SK-N-SH (cell line): Measurements from ENCODE around the gene SMAP1. TPM values are rescaled to one million over a fixed set of nuclear protein-coding genes. Genes with fewer than 3 reads are reported as not detected.
A peak's percentile ranks its signal among the peaks of the same experiment; 100 is the strongest.

ENCODE experiments used
- CTCF ChIA-PET: fragments of 300-600, 350-600 bp; formaldehyde crosslinking; extraction: SDS; loops from one replicate; lab custom pipeline; 2021; lab: Yijun Ruan, JAX
- POLR2A ChIA-PET: fragments of 350-600 bp; sonication (Branson Sonifier 250); formaldehyde crosslinking; extraction: SDS; loops from one replicate; lab custom pipeline; 2020; ENCODE audit warnings: antibody characterized with exemption, inconsistent platforms; lab: Yijun Ruan, JAX
- DNase-seq: peaks from one replicate; pipeline ENCODE4 v3.0.0; 2012
- H2AFZ ChIP-seq: fragments of 200-600 bp; sonication (generic); 2 replicates; pipeline ENCODE4 v1.8.1; 2016; ENCODE audit warnings: antibody characterized with exemption, mild to moderate bottlenecking, low read depth
- H3F3A ChIP-seq: fragments of 200-600 bp; sonication (generic); replicated peaks from 2 replicates; pipeline ENCODE3; 2016; ENCODE audit warnings: antibody characterized with exemption, mild to moderate bottlenecking; ENCODE audit not compliant: insufficient read depth
- H3K27ac ChIP-seq, 2 experiments: fragments of 200-500 bp in 1 of 2; fragments of 200-600 bp in 1 of 2; sonication (Bioruptor generic) in 1 of 2; sonication (generic), shearing (Covaris generic) in 1 of 2; 2 replicates each; pipeline versions ENCODE4 v1.5.1 to v1.6.1; 2014 to 2016; ENCODE audit warnings: low read depth in 2 of 2, inconsistent platforms in 1 of 2, low read length in 1 of 2, mild to moderate bottlenecking in 1 of 2, mixed read lengths in 1 of 2
- H3K27me3 ChIP-seq: fragments of 200-600 bp; sonication (generic), shearing (Covaris generic); 2 replicates; pipeline ENCODE4 v1.6.1; 2016; ENCODE audit warnings: mixed run types; ENCODE audit not compliant: insufficient read depth
- H3K36me3 ChIP-seq, 2 experiments: fragments of 200-500 bp in 1 of 2; fragments of 200-600 bp in 1 of 2; sonication (Bioruptor generic) in 1 of 2; sonication (generic) in 1 of 2; replicated peaks in 1 of 2; 2 replicates each; pipeline versions ENCODE3 to v1.5.1; 2014 to 2016; ENCODE audit warnings: low read length in 1 of 2, mild to moderate bottlenecking in 1 of 2; ENCODE audit not compliant: insufficient read depth in 2 of 2, control insufficient read depth in 1 of 2
- H3K4me1 ChIP-seq, 2 experiments: fragments of 200-500 bp in 1 of 2; fragments of 200-600 bp in 1 of 2; sonication (Bioruptor generic) in 1 of 2; sonication (generic), shearing (Covaris generic) in 1 of 2; 2 replicates each; pipeline versions ENCODE4 v1.5.1 to v1.6.1; 2014 to 2016; ENCODE audit warnings: low read depth in 1 of 2, low read length in 1 of 2, mixed run types in 1 of 2; ENCODE audit not compliant: insufficient read depth in 2 of 2, control insufficient read depth in 1 of 2
- H3K4me2 ChIP-seq: fragments of 200-600 bp; sonication (generic), shearing (Covaris generic); 2 replicates; pipeline ENCODE4 v1.6.1; 2017; ENCODE audit warnings: mixed run types
- H3K4me3 ChIP-seq, 2 experiments: fragments of 200-500 bp in 1 of 2; fragments of 200-600 bp in 1 of 2; sonication (Bioruptor generic) in 1 of 2; sonication (generic), shearing (Covaris generic) in 1 of 2; 2 replicates each; pipeline versions ENCODE4 v1.5.1 to v1.8.1; 2014 to 2016; ENCODE audit warnings: low read depth in 2 of 2, inconsistent platforms in 1 of 2, low read length in 1 of 2, mild to moderate bottlenecking in 1 of 2, mixed read lengths in 1 of 2, moderate library complexity in 1 of 2
- H3K79me2 ChIP-seq: fragments of 200-600 bp; sonication (generic); 2 replicates; pipeline ENCODE4 v1.8.1; 2017; ENCODE audit warnings: mild to moderate bottlenecking; ENCODE audit not compliant: insufficient read depth
- H3K9ac ChIP-seq: fragments of 200-600 bp; sonication (generic); 2 replicates; pipeline ENCODE4 v1.6.1; 2017; ENCODE audit warnings: mixed run types
- H3K9me2 ChIP-seq: fragments of 200-600 bp; sonication (generic); 2 replicates; pipeline ENCODE4 v1.6.1; 2017; ENCODE audit warnings: mixed run types
- H3K9me3 ChIP-seq: fragments of 200-600 bp; sonication (generic); 2 replicates; pipeline ENCODE4 v1.6.1; 2017; ENCODE audit warnings: mixed run types, mild to moderate bottlenecking, moderate library complexity
- H4K20me1 ChIP-seq: fragments of 200-600 bp; sonication (generic); 2 replicates; pipeline ENCODE4 v1.6.1; 2017; ENCODE audit warnings: mild to moderate bottlenecking, mixed run types; ENCODE audit not compliant: insufficient read depth
- CHD2 ChIP-seq: fragments of 150-350 bp; IDR thresholded peaks from 2 replicates; pipeline ENCODE4 v1.6.1; 2018; ENCODE audit warnings: low read length; ENCODE audit not compliant: partially characterized antibody
- ELF1 ChIP-seq: IDR thresholded peaks from 2 replicates; pipeline ENCODE4 v1.4.0; 2012
- EP300 ChIP-seq, 2 experiments: IDR thresholded peaks; 2 replicates each; pipeline versions ENCODE4 v1.4.0 to v1.6.1; 2012; ENCODE audit warnings: borderline replicate concordance in 1 of 2, low read depth in 1 of 2, low read length in 1 of 2
- FOXJ3 ChIP-seq: sonication (generic); formaldehyde crosslinking; IDR thresholded peaks from 2 replicates; pipeline ENCODE4 v1.5.1; 2020; ENCODE audit warnings: mild to moderate bottlenecking, missing genetic modification reagents
- FOXM1 ChIP-seq: IDR thresholded peaks from 2 replicates; pipeline ENCODE4 v1.4.0; 2012; ENCODE audit warnings: low read depth, mild to moderate bottlenecking
- GABPA ChIP-seq: IDR thresholded peaks from 2 replicates; pipeline ENCODE4 v1.4.0; 2012; ENCODE audit warnings: low read depth, mild to moderate bottlenecking
- GATA2 ChIP-seq: sonication (generic); formaldehyde crosslinking; IDR thresholded peaks from 2 replicates; pipeline ENCODE4 v1.5.0; 2020; ENCODE audit warnings: mild to moderate bottlenecking, missing genetic modification reagents
- JUND ChIP-seq: IDR thresholded peaks from 2 replicates; pipeline ENCODE4 v1.4.0; 2012
- MXI1 ChIP-seq: IDR thresholded peaks from 2 replicates; pipeline ENCODE4 v1.6.1; 2012; ENCODE audit warnings: mild to moderate bottlenecking, low read depth, low read length, improper control_type of control experiment
- NFIC ChIP-seq: IDR thresholded peaks from 2 replicates; pipeline ENCODE4 v1.4.0; 2012; ENCODE audit warnings: borderline replicate concordance
- NRF1 ChIP-seq: IDR thresholded peaks from 2 replicates; pipeline ENCODE4 v1.6.1; 2012; ENCODE audit warnings: low read depth, mild to moderate bottlenecking, low read length
- POLR2AphosphoS5 ChIP-seq: IDR thresholded peaks from 2 replicates; pipeline ENCODE4 v1.6.1; 2012; ENCODE audit warnings: low read depth, low read length
- RAD21 ChIP-seq: IDR thresholded peaks from 2 replicates; pipeline ENCODE4 v1.6.1; 2012; ENCODE audit warnings: mild to moderate bottlenecking, low read length
- RCOR1 ChIP-seq: fragments of 150-350 bp; IDR thresholded peaks from 2 replicates; pipeline ENCODE4 v1.6.1; 2017; ENCODE audit warnings: antibody characterized with exemption, low read length
- RFX5 ChIP-seq: IDR thresholded peaks from 2 replicates; pipeline ENCODE4 v1.6.1; 2012; ENCODE audit warnings: mild to moderate bottlenecking, improper control_type of control experiment, low read length
- RXRA ChIP-seq: IDR thresholded peaks from 2 replicates; pipeline ENCODE4 v1.4.0; 2012; ENCODE audit warnings: low read depth, mild to moderate bottlenecking, borderline replicate concordance
- SIN3A ChIP-seq: IDR thresholded peaks from 2 replicates; pipeline ENCODE4 v1.6.1; 2012; ENCODE audit warnings: low read depth, mild to moderate bottlenecking, low read length, moderate library complexity, borderline replicate concordance
- SMC3 ChIP-seq: IDR thresholded peaks from 2 replicates; pipeline ENCODE4 v1.6.1; 2012; ENCODE audit warnings: low read depth, low read length, improper control_type of control experiment
- TEAD4 ChIP-seq: IDR thresholded peaks from 2 replicates; pipeline ENCODE4 v1.4.0; 2012; ENCODE audit warnings: mild to moderate bottlenecking, borderline replicate concordance; ENCODE audit not compliant: insufficient read depth
- YY1 ChIP-seq: IDR thresholded peaks from 2 replicates; pipeline ENCODE4 v1.4.0; 2012; ENCODE audit warnings: low read depth, mild to moderate bottlenecking
- WGBS: methylation state at CpG from one replicate; pipeline ENCODE4 v1.1.6; 2017; ENCODE audit warnings: low lambda C conversion rate; 5-methylcytosine and 5-hydroxymethylcytosine counted together
- polyA plus RNA-seq, 3 experiments: library from polyadenylated mRNA; depleted of rRNA; stranded (reverse); fragments of >200 nt; gene quantifications; 2 replicates each; pipeline ENCODE4 v1.2.3, GENCODE V29; 2012
- TF ChIP-seq, protein P1 (sequence below): fragments of 150-350 bp; IDR thresholded peaks from 2 replicates; pipeline ENCODE4 v1.6.1; 2016; ENCODE audit warnings: mild to moderate bottlenecking, low read depth, low read length
- TF ChIP-seq, protein P2 (sequence below): fragments of 200-600 bp; sonication (generic); IDR thresholded peaks from 2 replicates; pipeline ENCODE4 v1.6.1; 2017; ENCODE audit warnings: antibody characterized with exemption, mild to moderate bottlenecking, moderate library complexity
- TF ChIP-seq, protein P3 (sequence below): IDR thresholded peaks from 2 replicates; pipeline ENCODE4 v1.4.0; 2012; ENCODE audit warnings: low read depth, borderline replicate concordance
- TF ChIP-seq, protein P4 (sequence below): IDR thresholded peaks from 2 replicates; pipeline ENCODE4; 2012
- TF ChIP-seq, protein P5 (sequence below): fragments of 150-350 bp; IDR thresholded peaks from 2 replicates; pipeline ENCODE4 v1.6.1; 2017; ENCODE audit warnings: antibody characterized with exemption, low read length, low read depth, borderline replicate concordance
- TF ChIP-seq, protein P6 (sequence below): IDR thresholded peaks from 2 replicates; pipeline ENCODE4 v1.4.0; 2012; ENCODE audit warnings: low read depth

Gene SMAP1
- polyA plus RNA-seq, 1 of the 3 experiments (the other 2 are of a cell fraction), result 12.6 TPM

DNA sequence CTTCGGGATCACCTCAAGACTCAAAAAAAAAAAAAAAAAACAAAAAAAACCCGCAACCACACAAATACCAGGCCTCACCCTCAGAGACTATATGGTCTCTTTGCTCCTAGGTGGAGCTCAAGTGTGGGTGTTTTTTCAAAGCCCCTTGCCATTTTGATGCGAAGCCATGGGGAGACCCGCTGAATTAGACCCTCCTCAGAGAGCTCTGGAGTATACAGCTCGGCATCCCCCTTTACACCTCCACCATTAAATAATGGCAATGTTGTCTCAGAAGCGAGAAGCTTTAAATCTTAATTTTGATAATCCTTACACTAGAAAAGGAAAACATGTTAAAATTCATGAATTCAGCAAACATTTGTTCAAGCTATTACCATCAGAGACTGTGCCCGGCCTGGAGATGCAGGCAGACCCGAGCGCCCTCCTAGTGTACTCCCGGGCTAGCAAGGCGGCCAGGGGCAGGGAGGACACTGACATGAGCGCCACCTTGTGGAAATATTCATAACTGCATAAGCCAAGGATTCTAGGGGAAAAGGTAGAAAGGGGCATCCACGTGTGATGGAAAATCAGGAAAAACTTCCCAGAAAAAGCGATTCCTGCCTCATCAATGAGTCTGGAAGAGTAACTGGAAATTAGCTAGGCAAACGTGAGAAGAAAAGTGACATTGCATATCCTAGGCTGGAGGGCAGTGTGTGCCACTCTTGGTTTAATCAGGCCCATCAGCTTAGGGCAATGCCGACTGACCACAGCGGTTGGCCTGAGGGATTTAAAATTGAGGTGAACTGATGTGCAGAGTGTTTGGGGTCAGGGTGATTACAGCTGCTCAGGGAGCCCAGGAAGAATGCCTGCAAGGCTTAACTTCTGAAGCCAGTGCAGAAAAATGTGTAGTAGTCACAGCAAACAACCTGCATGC lies 216.6 kb downstream of the SMAP1 start:
- ChIA-PET POLR2A (no interaction called here), CTCF (interaction anchor here (0.5 to 3.9 kb wide), 63 partner anchors 8 to 663 kb away, joined by 3 to 163 read pairs (median 4); partner anchors contain the start of genes B3GAT2 and SMAP1)
- Histone ChIP-seq H3K4me2 (no peak overlapping the region), H3K27me3 (no peaks in the 10 kb centered on the region; the same call in 1 of the 2 replicates), H3K9ac (no peak overlapping the region), H2AFZ (no peak overlapping the region), H3F3A (no peaks in the 10 kb centered on the region), H3K9me3 (no peaks in the 10 kb centered on the region), H3K4me1 (no peaks in the 10 kb centered on the region), H3K9me2 (no peaks in the 10 kb centered on the region), H3K36me3 (no peaks in the 10 kb centered on the region), H4K20me1 (no peaks in the 10 kb centered on the region), H3K27ac (no peak overlapping the region), H3K79me2 (no peaks in the 10 kb centered on the region), H3K4me3 (no peak overlapping the region)
- WGBS, result 44% methylated on average over 16 of the region's 17 CpGs
- DNase-seq, result peak; percentile 84
- TF ChIP-seq FOXJ3 (CRISPR knock-in tag) (no peak), POLR2AphosphoS5 (no peak), CHD2 (no peak), ELF1 (no peak), FOXM1 (no peak), TEAD4 (no peak), NFIC (no peak), RFX5 (no peak), MXI1 (0 out of 2 replicates have a peak, but pooled peaks have one; percentile 25), SIN3A (no peak), JUND (no peak), RCOR1 (no peak), SMC3 (peak; percentile 96), EP300 (IDR thresholded peaks at IDR 0.05; ENCODE audit: borderline replicate concordance in 1 of 2, low read depth in 1 of 2, low read length in 1 of 2) (no peak), RXRA (no peak), RAD21 (peak; percentile 93), YY1 (no peak), NRF1 (no peak), GABPA (no peak), GATA2 (CRISPR knock-in tag) (no peak)
- TF ChIP-seq, protein P1, sequence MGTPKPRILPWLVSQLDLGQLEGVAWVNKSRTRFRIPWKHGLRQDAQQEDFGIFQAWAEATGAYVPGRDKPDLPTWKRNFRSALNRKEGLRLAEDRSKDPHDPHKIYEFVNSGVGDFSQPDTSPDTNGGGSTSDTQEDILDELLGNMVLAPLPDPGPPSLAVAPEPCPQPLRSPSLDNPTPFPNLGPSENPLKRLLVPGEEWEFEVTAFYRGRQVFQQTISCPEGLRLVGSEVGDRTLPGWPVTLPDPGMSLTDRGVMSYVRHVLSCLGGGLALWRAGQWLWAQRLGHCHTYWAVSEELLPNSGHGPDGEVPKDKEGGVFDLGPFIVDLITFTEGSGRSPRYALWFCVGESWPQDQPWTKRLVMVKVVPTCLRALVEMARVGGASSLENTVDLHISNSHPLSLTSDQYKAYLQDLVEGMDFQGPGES, result no peak
- TF ChIP-seq, protein P2, sequence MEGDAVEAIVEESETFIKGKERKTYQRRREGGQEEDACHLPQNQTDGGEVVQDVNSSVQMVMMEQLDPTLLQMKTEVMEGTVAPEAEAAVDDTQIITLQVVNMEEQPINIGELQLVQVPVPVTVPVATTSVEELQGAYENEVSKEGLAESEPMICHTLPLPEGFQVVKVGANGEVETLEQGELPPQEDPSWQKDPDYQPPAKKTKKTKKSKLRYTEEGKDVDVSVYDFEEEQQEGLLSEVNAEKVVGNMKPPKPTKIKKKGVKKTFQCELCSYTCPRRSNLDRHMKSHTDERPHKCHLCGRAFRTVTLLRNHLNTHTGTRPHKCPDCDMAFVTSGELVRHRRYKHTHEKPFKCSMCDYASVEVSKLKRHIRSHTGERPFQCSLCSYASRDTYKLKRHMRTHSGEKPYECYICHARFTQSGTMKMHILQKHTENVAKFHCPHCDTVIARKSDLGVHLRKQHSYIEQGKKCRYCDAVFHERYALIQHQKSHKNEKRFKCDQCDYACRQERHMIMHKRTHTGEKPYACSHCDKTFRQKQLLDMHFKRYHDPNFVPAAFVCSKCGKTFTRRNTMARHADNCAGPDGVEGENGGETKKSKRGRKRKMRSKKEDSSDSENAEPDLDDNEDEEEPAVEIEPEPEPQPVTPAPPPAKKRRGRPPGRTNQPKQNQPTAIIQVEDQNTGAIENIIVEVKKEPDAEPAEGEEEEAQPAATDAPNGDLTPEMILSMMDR, result peak; percentile 92
- TF ChIP-seq, protein P3, sequence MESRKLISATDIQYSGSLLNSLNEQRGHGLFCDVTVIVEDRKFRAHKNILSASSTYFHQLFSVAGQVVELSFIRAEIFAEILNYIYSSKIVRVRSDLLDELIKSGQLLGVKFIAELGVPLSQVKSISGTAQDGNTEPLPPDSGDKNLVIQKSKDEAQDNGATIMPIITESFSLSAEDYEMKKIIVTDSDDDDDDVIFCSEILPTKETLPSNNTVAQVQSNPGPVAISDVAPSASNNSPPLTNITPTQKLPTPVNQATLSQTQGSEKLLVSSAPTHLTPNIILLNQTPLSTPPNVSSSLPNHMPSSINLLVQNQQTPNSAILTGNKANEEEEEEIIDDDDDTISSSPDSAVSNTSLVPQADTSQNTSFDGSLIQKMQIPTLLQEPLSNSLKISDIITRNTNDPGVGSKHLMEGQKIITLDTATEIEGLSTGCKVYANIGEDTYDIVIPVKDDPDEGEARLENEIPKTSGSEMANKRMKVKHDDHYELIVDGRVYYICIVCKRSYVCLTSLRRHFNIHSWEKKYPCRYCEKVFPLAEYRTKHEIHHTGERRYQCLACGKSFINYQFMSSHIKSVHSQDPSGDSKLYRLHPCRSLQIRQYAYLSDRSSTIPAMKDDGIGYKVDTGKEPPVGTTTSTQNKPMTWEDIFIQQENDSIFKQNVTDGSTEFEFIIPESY, result no peak
- TF ChIP-seq, protein P4, sequence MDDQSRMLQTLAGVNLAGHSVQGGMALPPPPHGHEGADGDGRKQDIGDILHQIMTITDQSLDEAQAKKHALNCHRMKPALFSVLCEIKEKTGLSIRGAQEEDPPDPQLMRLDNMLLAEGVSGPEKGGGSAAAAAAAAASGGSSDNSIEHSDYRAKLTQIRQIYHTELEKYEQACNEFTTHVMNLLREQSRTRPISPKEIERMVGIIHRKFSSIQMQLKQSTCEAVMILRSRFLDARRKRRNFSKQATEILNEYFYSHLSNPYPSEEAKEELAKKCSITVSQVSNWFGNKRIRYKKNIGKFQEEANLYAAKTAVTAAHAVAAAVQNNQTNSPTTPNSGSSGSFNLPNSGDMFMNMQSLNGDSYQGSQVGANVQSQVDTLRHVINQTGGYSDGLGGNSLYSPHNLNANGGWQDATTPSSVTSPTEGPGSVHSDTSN, result no peak
- TF ChIP-seq, protein P5, sequence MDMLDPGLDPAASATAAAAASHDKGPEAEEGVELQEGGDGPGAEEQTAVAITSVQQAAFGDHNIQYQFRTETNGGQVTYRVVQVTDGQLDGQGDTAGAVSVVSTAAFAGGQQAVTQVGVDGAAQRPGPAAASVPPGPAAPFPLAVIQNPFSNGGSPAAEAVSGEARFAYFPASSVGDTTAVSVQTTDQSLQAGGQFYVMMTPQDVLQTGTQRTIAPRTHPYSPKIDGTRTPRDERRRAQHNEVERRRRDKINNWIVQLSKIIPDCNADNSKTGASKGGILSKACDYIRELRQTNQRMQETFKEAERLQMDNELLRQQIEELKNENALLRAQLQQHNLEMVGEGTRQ, result no peak
- TF ChIP-seq, protein P6, sequence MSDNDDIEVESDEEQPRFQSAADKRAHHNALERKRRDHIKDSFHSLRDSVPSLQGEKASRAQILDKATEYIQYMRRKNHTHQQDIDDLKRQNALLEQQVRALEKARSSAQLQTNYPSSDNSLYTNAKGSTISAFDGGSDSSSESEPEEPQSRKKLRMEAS, result no peak
